ENCODE results near the gene SDF4.
A peak's percentile ranks its signal among the peaks of the same experiment; 100 is the strongest.

Gene SDF4

GRCh38 chr1:1274299-1274930 lies 42.6 kb upstream of the SDF4 start:
- TF ChIP-seq, protein P1, sequence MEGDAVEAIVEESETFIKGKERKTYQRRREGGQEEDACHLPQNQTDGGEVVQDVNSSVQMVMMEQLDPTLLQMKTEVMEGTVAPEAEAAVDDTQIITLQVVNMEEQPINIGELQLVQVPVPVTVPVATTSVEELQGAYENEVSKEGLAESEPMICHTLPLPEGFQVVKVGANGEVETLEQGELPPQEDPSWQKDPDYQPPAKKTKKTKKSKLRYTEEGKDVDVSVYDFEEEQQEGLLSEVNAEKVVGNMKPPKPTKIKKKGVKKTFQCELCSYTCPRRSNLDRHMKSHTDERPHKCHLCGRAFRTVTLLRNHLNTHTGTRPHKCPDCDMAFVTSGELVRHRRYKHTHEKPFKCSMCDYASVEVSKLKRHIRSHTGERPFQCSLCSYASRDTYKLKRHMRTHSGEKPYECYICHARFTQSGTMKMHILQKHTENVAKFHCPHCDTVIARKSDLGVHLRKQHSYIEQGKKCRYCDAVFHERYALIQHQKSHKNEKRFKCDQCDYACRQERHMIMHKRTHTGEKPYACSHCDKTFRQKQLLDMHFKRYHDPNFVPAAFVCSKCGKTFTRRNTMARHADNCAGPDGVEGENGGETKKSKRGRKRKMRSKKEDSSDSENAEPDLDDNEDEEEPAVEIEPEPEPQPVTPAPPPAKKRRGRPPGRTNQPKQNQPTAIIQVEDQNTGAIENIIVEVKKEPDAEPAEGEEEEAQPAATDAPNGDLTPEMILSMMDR (IDR thresholded peaks at IDR 0.05; ENCODE audit: extremely low read depth, missing control alignments) = no peak
- DNase-seq (ENCODE audit: low spot score) = no peak

DNA sequence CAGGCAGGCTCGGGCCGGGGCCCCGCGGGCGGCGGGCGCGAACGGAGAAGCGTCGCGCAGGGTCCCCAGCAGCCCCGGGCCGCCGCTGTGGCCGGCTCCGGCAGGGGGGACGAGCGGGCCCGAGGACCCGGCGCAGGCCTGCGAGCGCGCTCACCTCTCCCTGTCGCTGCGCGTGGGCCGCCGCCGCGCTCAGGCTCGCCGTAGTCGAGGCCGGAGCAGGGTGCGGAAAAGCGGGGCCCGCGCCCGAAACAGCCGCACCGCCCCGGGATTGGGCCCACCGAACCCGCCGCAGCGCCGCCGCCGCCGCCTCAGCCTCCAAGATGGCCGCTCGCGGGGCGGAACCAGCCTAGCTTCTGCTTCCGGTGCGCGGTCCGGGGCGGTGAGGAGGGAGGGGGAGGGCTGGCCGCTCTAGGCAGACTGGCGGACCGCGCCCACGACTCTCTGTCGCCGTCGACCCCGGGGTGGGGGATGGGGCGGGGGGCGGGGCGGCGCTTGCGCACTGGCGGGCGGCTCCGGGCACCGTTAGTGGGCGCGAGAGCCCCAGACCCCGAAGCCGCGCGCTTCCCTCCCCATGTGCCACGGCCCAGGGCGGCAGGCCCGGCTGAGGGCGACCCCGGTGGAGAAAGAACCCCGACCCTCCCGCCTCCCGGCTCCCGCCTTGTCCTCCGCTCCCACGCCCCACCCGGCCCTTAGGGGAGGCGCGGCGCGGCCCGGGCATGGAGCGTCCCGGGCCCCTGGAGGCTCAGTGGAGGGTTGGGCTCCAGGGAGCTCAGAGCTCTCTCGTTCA lies 41.9 kb upstream of the SDF4 start, which contains the start of gene UBE2J2:
UBE2J2 (minus strand) TSS at position 343 of the 787 bp plus-strand sequence. CDS start 5,862 bp downstream, outside the sequence.
- peak; percentile 100 for DNase-seq (ENCODE audit: low spot score)

DNA sequence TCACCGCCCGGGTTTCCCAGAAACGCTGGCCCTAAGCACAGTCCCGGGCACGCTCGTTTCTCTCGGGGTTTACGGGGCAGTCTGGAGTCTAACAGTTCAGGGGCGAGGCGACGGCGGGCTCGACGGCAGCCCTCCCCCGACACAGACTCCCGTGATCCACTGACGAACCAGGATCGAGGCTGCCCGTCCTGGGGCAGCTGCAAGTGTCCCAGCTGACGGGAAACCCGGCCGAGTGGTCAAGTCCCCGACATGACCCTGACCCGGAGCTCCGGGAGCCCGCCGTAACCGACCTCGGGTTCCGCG lies 41.4 kb upstream of the SDF4 start:
- no peak for DNase-seq (ENCODE audit: low spot score)

More for the DNA sequence above, 41.9 kb upstream of the SDF4 start, which contains the start of gene UBE2J2:
- TF ChIP-seq, protein P1 (IDR thresholded peaks at IDR 0.05; ENCODE audit: extremely low read depth, missing control alignments) = no peak

DNA sequence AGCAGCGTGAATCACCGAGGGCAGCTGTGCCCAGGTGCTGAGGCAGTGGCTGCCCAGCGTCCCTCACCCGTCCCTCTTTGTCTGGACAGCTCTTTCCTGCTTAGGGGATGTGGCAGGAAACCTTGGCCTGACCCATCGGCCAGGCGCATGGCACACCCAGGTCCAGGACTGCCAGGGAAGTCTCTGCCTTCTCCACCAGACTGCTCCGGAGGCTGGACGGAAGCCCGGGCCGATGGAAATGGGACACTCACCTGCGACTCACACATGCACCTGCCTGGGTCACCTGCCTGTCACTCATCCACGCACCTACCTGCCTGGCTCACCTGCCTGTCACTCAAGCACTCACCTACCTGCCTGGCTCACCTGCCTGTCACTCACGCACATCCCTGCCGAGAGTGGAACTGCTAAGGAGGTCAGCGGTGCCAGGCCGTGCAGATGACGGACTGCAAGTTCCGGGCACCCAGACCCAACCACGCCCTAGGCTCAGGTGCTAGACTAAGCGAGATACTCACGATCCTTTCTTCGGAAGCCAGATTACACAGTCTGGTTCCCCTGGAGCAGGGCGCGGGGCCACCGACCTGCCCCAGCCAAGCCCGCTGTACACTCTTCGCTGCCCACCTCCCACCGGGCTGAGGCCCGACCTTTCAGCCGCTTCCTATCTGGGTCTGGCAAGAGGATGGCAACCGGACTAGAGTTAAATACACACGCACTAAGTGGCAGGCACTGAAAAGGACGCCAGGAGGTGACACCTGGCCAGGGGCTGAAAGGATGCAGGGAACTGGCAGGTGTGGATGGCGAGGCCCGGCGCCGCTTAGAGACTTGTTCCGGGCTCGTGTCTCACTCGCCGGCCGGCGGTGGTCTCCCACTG lies 40.8 kb upstream of the SDF4 start:
- no peak for DNase-seq (ENCODE audit: low spot score)
- TF ChIP-seq, protein P1 (IDR thresholded peaks at IDR 0.05; ENCODE audit: extremely low read depth, missing control alignments) = no peak

More for the DNA sequence above, 41.4 kb upstream of the SDF4 start:
- TF ChIP-seq, protein P1 (IDR thresholded peaks at IDR 0.05; ENCODE audit: extremely low read depth, missing control alignments) = no peak

DNA sequence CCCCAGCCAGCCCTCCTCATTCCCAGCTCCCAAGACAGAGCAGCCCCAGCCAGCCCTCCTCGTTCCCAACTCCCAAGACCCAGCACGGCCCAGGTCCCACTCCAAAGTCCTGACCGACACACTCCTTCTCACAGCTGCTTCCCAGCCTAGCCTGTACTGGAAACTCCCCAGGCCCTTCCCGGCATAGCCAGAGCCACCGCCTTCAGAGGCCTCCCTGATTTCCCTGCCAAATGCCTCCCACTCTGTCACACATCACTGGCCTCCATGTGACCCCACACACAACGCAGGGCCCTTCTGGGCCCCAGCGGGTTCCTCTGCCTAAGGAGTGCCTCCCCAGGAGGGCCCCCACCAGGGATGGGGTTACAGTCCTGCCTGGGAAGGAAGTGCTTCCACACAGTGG lies 39.0 kb upstream of the SDF4 start:
- DNase-seq (ENCODE audit: low spot score) = no peak
- TF ChIP-seq, protein P1 (IDR thresholded peaks at IDR 0.05; ENCODE audit: extremely low read depth, missing control alignments) = no peak

DNA sequence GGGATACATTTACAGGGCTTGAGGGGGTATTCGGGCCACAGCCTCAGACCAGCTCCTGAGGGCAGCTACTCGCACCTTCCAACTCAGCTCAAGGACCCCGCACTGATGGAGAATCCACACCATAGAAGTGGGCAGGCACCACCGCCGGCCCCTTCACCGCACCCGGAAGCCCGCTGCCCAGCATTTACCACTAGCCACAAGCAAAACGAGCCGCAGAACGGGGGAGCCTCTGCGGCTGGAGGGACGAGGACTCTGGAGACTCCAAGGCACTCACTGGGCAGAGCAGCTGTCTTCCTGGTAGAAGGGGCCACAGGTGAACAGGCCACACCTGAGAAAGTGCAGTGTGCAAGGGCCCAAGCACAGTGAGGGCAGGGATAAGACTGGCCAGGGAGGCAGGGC lies 36.5 kb upstream of the SDF4 start:
- TF ChIP-seq, protein P1 (IDR thresholded peaks at IDR 0.05; ENCODE audit: extremely low read depth, missing control alignments) = no peak
- no peak for DNase-seq (ENCODE audit: low spot score)
